Stimulated activated CD8-positive, alpha-beta memory T cell treated with anti-CD3 and anti-CD28 coated beads, Interleukin-4, amount 100 ng/mL, for 1 hour (primary cell): ENCODE measurements around the gene DLG2.

ENCODE experiments used
- DNase-seq, 2 donors: peaks; one replicate each; pipeline ENCODE4 v3.0.0-alpha.2; 2020; ENCODE audit warnings: low read depth in 2 of 2, low spot score in 1 of 2

Gene DLG2

DNA sequence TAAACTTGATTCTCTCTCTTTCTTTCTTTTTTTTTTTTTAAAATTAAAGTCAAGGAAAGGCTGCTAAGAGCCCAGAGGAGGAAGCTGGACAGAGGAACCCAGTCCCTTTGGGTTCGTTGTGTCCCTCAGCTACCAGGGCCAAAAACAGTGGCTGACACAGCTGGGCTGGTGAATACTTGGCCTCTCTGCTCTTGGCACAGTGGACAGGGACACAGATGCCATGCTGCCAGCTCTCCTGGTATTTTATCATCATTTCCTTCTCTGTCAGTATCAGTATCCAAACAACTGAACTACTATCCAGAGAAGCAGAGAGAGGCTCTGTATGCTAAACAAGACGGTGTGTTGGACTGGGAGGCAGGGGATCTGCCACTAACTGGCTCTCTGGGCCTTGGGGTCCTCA is 2217.3 kb downstream of the DLG2 start:
- no peak for DNase-seq

DNA sequence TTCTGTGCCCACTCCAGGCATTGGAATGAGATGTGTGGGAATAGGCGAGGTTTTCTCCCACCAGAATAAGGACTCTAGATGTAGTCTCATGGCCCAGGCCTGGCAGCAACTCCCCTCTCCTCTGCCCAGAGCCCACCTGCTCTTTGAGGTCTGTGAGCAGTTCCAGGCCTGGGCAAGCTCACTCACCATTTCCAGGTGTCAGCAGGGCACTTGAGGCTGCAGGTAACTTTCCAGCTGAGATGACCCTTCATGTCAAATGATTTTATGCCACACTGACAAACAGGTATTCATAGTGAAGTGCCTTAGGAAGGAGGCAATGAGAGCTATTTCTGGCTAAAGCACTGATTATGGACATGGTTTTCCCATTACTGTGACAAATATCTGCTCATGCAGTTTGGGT is 2217.7 kb downstream of the DLG2 start:
- no peak for DNase-seq

DNA sequence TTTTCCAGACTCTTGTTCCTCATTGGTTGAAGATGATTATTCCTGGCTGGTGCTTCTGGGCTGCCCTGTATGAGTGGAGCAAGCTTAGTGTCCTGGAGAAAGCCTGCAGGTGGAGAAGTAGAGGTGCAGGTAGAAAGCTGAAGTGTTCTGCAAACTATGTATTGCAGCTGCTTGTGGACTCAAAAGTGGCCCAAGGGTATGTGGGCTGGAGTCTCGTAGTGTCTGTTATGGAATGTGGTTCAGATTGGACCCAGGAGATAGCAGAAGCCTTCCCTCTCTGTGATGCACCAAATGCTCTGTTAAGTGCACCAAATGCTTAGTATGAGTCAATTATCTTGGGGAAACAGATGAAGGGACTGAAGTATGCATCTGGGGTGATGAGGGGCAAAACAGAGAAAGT is 2218.2 kb downstream of the DLG2 start:
- DNase-seq: no peak
